Ovary (tissue), 3 donors: ENCODE results near the gene DSCAM.

Experiments used
- CTCF ChIP-seq, 3 donors: fragments of 450-650 bp in 2 of 3; fragments of 200-600 bp in 1 of 3; IDR thresholded peaks; one replicate each; pipeline versions ENCODE4 v1.5.1 to v1.8.0; 2016 to 2022; ENCODE audit warnings: antibody characterized with exemption in 3 of 3, mild to moderate bottlenecking in 1 of 3
- EP300 ChIP-seq: sonication (generic); formaldehyde crosslinking; IDR thresholded peaks from one replicate; pipeline ENCODE4 v1.6.1; 2017; ENCODE audit warnings: antibody characterized with exemption
- POLR2A ChIP-seq: fragments of 450-650 bp; IDR thresholded peaks from one replicate; pipeline ENCODE4 v1.6.1; 2017; ENCODE audit warnings: antibody characterized with exemption, mild to moderate bottlenecking, moderate library complexity
- donor health status: DM: no; HTN: no; CAD: no.

GRCh38 chr21:40324389-40324788 is 522.6 kb downstream of the DSCAM start:
- TF ChIP-seq CTCF (IDR thresholded peaks at IDR 0.05) (no peak), EP300 (no peak), POLR2A (no peak)
